Measurements from ENCODE around the gene ANO10. TPM values are rescaled to one million over a fixed set of nuclear protein-coding genes. Genes with fewer than 3 reads are reported as not detected.

The ANO10 gene
- total and polyA plus RNA-seq, 2 donors (not counting 3 experiments of a cell fraction or from before 2014, with no cell fraction given): 28.4 to 45.8 TPM

GRCh38 chr3:43533009-43533408, 88.8 kb downstream of the ANO10 start:
- Histone ChIP-seq H3K4me3 (replicated peaks in 1 of 3; ENCODE audit: insufficient read depth in 1 of 3, low read depth in 1 of 3, low read length in 3 of 3) (no peak overlapping the region), H3K27ac (ENCODE audit: insufficient read depth, low read depth, low read length) (no peak overlapping the region), H3K36me3 (ENCODE audit: control insufficient read depth in 2 of 2, extremely low read depth in 1 of 2, insufficient read depth in 2 of 2, low read length in 2 of 2) (no peaks in the 10 kb centered on the region), H3K9me1 (replicated peaks; ENCODE audit: control insufficient read depth, extremely low read depth, insufficient read depth, low read length) (no peaks in the 10 kb centered on the region), H4K20me1 (replicated peaks; ENCODE audit: control insufficient read depth, extremely low read depth, insufficient read depth, low read length) (no peaks in the 10 kb centered on the region), H3K4me2 (ENCODE audit: insufficient read depth, low read length) (no peak overlapping the region), H3K9me3 (replicated peaks; ENCODE audit: control insufficient read depth, insufficient read depth, low read length) (no peaks in the 10 kb centered on the region), H3K79me2 (ENCODE audit: control insufficient read depth, insufficient read depth, low read length) (no peaks in the 10 kb centered on the region), H3K27me3 (ENCODE audit: control insufficient read depth in 2 of 2, insufficient read depth in 2 of 2, low read length in 2 of 2) (no peaks in the 10 kb centered on the region), H2AFZ (ENCODE audit: low read depth, low read length) (no peak overlapping the region), H3K9ac (replicated peaks; ENCODE audit: extremely low read depth, insufficient read depth, low read length) (no peak overlapping the region), H3K4me1 (ENCODE audit: control insufficient read depth, extremely low read depth, insufficient read depth, low read length) (peaks cover 7% of the 10 kb centered on the region)
- DNase-seq (ENCODE audit: low read depth, low spot score) (no peak), FAIRE-seq (no peak)
- intact Hi-C loops (cut with micrococcal nuclease) (no loop called here), dilution Hi-C loops (cut with MboI; ENCODE audit: extremely low pct_ligation_motif_present, low sequenced_read_pairs) (no loop called here)
- ChIA-PET CTCF (interaction anchor here (0.9 to 2.8 kb wide), 4 partner anchors 25 to 571 kb away, joined by 3 to 15 read pairs (median 4); no protein-coding TSS in a partner anchor), POLR2A (no interaction called here)
- TF ChIP-seq EZH2 (IDR thresholded peaks at IDR 0.05; ENCODE audit: borderline replicate concordance, low read depth, low read length, severe bottlenecking) (no peak), FOS (IDR thresholded peaks at IDR 0.05; ENCODE audit: borderline replicate concordance, insufficient read depth, low read length) (no peak), CTCF (IDR thresholded peaks at IDR 0.05; ENCODE audit: extremely low read depth in 1 of 2, insufficient read depth in 1 of 2, low read depth in 1 of 2, low read length in 2 of 2) (no peak), MAX (IDR thresholded peaks at IDR 0.05; ENCODE audit: insufficient read depth, insufficient read length) (no peak), POLR2A (IDR thresholded peaks at IDR 0.05; ENCODE audit: low read depth, low read length) (no peak), POLR2AphosphoS5 (IDR thresholded peaks at IDR 0.05; ENCODE audit: insufficient read depth, low read depth, low read length) (no peak), JUN (IDR thresholded peaks at IDR 0.05; ENCODE audit: borderline replicate concordance, insufficient read depth, insufficient read length, low read depth) (no peak), MYC (IDR thresholded peaks at IDR 0.05; ENCODE audit: low read depth, low read length) (no peak), GATA2 (IDR thresholded peaks at IDR 0.05; ENCODE audit: insufficient read depth, insufficient read length, low read depth, low read length) (no peak)
- BruUV-seq (replicated peaks): no TSS peak
